ENCODE measurements around the gene THOP1. TPM values are rescaled to one million over a fixed set of nuclear protein-coding genes. Genes with fewer than 3 reads are reported as not detected.

The THOP1 gene
- total RNA-seq, 1 experiment from 2014 or later, result 85.9 TPM

DNA sequence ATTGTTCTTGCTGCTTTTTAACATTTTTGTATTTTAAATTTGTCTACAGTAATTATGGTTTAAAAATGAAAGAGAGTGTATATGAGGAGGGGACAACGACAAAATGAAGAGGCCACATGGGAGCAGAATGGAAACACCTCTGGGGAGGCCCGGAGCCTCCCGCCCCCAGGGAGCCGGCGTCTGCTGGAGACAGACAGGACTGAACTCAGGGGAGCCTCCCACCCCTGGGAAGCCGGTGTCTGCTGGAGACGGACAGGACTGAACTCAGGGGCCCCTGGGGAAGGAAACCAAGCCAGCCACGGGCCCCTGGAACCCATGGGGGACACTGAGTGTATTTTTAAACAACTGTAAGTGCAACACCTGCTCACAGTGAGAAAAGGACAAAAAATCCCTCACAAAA, 28.8 kb upstream of the THOP1 start:
- DNase-seq, result no peak
- Mint-ChIP-seq H3K27me3 (ENCODE audit: unreplicated experiment) (no peaks in the 10 kb centered on the region), H3K9me3 (ENCODE audit: low read depth, unreplicated experiment) (no peaks in the 10 kb centered on the region), H3K4me1 (ENCODE audit: low read depth, unreplicated experiment) (no peaks in the 10 kb centered on the region), H3K4me3 (ENCODE audit: low read depth, unreplicated experiment) (no peak overlapping the region), H3K36me3 (ENCODE audit: insufficient read depth, unreplicated experiment) (peaks cover 37% of the 10 kb centered on the region), H3K27ac (ENCODE audit: unreplicated experiment) (no peak overlapping the region)
- no TSS peak for BruUV-seq (replicated peaks)
- intact Hi-C loops (cut with micrococcal nuclease; ENCODE audit: unreplicated experiment), result no loop called here
- CTCF ChIA-PET, result no interaction called here
- TF ChIP-seq, protein P1, sequence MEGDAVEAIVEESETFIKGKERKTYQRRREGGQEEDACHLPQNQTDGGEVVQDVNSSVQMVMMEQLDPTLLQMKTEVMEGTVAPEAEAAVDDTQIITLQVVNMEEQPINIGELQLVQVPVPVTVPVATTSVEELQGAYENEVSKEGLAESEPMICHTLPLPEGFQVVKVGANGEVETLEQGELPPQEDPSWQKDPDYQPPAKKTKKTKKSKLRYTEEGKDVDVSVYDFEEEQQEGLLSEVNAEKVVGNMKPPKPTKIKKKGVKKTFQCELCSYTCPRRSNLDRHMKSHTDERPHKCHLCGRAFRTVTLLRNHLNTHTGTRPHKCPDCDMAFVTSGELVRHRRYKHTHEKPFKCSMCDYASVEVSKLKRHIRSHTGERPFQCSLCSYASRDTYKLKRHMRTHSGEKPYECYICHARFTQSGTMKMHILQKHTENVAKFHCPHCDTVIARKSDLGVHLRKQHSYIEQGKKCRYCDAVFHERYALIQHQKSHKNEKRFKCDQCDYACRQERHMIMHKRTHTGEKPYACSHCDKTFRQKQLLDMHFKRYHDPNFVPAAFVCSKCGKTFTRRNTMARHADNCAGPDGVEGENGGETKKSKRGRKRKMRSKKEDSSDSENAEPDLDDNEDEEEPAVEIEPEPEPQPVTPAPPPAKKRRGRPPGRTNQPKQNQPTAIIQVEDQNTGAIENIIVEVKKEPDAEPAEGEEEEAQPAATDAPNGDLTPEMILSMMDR (IDR thresholded peaks at IDR 0.05; ENCODE audit: unreplicated experiment), result no peak

- H3K36me3 Mint-ChIP-seq (ENCODE audit: insufficient read depth, unreplicated experiment), result peaks cover 41% of the 10 kb centered on the region
- DNase-seq, result no peak
- no peaks in the 10 kb centered on the region for H3K27me3 Mint-ChIP-seq (ENCODE audit: unreplicated experiment)
- TF ChIP-seq, protein P1 (IDR thresholded peaks at IDR 0.05; ENCODE audit: unreplicated experiment), result no peak
- CTCF ChIA-PET, result no interaction called here
- BruUV-seq (replicated peaks), result no TSS peak
- no peaks in the 10 kb centered on the region for H3K9me3 Mint-ChIP-seq (ENCODE audit: low read depth, unreplicated experiment)
- H3K27ac Mint-ChIP-seq (ENCODE audit: unreplicated experiment), result no peak overlapping the region
- H3K4me3 Mint-ChIP-seq (ENCODE audit: low read depth, unreplicated experiment), result no peak overlapping the region
- no peaks in the 10 kb centered on the region for H3K4me1 Mint-ChIP-seq (ENCODE audit: low read depth, unreplicated experiment)
- intact Hi-C loops (cut with micrococcal nuclease; ENCODE audit: unreplicated experiment), result no loop called here
These were observed 28.1 kb upstream of the THOP1 start for GRCh38 chr19:2756921-2757881.

- Mint-ChIP-seq H3K27ac (ENCODE audit: unreplicated experiment) (no peak overlapping the region), H3K9me3 (ENCODE audit: low read depth, unreplicated experiment) (no peaks in the 10 kb centered on the region), H3K36me3 (ENCODE audit: insufficient read depth, unreplicated experiment) (peaks cover 50% of the 10 kb centered on the region), H3K4me3 (ENCODE audit: low read depth, unreplicated experiment) (no peak overlapping the region), H3K27me3 (ENCODE audit: unreplicated experiment) (no peaks in the 10 kb centered on the region), H3K4me1 (ENCODE audit: low read depth, unreplicated experiment) (no peaks in the 10 kb centered on the region)
- TF ChIP-seq, protein P1 (IDR thresholded peaks at IDR 0.05; ENCODE audit: unreplicated experiment), result no peak
- no TSS peak for BruUV-seq (replicated peaks)
- CTCF ChIA-PET, result interaction anchor here (0.7 kb wide), 1 partner anchor 161 kb away, joined by 3 read pairs; no protein-coding TSS in a partner anchor
- DNase-seq, result no peak
- intact Hi-C loops (cut with micrococcal nuclease; ENCODE audit: unreplicated experiment), result no loop called here
These were observed 26.5 kb upstream of the THOP1 start for GRCh38 chr19:2758601-2759313.

DNA sequence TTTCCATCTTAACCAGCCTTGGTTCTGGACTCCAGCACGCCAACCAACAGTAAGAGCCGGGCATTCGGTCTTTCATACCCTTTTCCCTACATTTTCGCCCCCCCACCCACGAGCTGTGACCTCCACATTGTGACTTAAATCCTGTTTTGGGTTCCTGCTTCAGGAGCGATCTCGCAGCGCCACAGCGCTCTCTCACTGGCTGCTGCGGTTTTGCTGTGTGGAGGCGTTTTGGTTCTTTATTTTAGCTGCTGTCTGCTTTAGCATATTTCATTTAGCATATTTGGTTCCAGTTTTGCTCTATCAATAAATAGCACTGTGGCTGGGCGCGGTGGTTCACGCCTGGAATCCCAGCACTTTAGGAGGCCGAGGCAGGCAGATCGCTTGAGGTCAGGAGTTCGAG, 25.9 kb upstream of the THOP1 start:
- DNase-seq, result no peak
- Mint-ChIP-seq H3K27me3 (ENCODE audit: unreplicated experiment) (no peaks in the 10 kb centered on the region), H3K4me1 (ENCODE audit: low read depth, unreplicated experiment) (no peaks in the 10 kb centered on the region), H3K4me3 (ENCODE audit: low read depth, unreplicated experiment) (no peak overlapping the region), H3K9me3 (ENCODE audit: low read depth, unreplicated experiment) (no peaks in the 10 kb centered on the region), H3K27ac (ENCODE audit: unreplicated experiment) (no peak overlapping the region), H3K36me3 (ENCODE audit: insufficient read depth, unreplicated experiment) (peaks cover 50% of the 10 kb centered on the region)
- CTCF ChIA-PET, result interaction anchor here (0.7 kb wide), 1 partner anchor 161 kb away, joined by 3 read pairs; no protein-coding TSS in a partner anchor
- BruUV-seq (replicated peaks), result no TSS peak
- intact Hi-C loops (cut with micrococcal nuclease; ENCODE audit: unreplicated experiment), result no loop called here
- TF ChIP-seq, protein P1 (IDR thresholded peaks at IDR 0.05; ENCODE audit: unreplicated experiment), result no peak
